GM10266 (cell line): ENCODE data around the gene SEC14L1.

Source experiments
- DNase-seq: peaks from one replicate; pipeline ENCODE4 v3.0.0; 2012; ENCODE audit errors: extremely low spot score
- TF ChIP-seq, protein P1 (sequence below): IDR thresholded peaks from 2 replicates; pipeline ENCODE4 v1.5.1; 2012; ENCODE audit warnings: mild to moderate bottlenecking, low read depth; ENCODE audit not compliant: control insufficient read depth, insufficient read depth; ENCODE audit errors: missing control alignments

The SEC14L1 gene

DNA sequence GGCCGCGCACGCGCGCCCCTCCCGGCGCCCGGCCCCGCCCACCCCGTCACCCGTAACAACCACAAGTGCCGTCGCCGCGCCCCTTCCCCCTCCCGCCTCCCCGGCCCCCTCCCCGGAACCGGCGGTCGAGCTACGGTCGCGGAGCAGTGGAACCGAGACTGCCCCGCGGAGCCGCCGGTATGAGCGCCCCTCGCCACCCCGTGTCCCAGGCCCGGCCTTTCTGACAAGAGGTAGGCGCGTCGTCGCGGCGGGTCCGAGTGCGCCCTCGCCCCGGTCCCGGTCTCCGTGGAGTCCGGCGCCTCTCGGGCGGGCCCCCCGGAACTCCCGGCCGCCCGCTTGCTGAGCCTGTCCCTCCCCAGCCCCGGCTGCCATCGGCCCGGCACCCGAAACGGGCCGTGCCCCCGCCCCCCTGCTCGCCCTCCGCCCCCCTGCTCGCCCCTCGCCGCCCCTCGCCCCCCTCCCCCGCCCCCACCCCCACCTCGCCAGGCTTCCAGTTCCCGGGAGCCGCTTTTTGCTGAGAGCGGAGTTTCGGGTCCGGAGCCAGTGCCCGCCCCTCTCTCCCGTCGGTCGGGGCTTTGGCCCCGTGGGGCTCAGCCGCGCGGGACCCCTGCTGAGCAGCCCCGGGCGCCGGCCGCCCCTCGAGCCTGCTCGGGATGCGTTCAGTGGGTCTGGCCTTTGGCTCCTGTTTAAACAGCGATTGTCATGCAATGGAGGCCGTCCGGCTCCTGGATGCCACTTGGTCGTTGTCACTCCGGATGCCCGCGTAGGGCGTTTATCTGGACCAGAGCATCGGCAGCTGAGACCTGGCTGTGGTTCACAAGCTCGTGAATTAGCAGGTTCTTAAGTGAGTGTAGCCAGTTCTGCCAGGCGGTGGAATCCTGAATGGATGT lies at the start of gene SEC14L1:
Gene SEC14L1, plus strand, starts transcription at position 92 of the 890 bp plus-strand sequence. CDS start 2,628 bp downstream, outside the sequence.
- TF ChIP-seq, protein P1, sequence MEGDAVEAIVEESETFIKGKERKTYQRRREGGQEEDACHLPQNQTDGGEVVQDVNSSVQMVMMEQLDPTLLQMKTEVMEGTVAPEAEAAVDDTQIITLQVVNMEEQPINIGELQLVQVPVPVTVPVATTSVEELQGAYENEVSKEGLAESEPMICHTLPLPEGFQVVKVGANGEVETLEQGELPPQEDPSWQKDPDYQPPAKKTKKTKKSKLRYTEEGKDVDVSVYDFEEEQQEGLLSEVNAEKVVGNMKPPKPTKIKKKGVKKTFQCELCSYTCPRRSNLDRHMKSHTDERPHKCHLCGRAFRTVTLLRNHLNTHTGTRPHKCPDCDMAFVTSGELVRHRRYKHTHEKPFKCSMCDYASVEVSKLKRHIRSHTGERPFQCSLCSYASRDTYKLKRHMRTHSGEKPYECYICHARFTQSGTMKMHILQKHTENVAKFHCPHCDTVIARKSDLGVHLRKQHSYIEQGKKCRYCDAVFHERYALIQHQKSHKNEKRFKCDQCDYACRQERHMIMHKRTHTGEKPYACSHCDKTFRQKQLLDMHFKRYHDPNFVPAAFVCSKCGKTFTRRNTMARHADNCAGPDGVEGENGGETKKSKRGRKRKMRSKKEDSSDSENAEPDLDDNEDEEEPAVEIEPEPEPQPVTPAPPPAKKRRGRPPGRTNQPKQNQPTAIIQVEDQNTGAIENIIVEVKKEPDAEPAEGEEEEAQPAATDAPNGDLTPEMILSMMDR: no peak
- DNase-seq: peak; percentile 26

DNA sequence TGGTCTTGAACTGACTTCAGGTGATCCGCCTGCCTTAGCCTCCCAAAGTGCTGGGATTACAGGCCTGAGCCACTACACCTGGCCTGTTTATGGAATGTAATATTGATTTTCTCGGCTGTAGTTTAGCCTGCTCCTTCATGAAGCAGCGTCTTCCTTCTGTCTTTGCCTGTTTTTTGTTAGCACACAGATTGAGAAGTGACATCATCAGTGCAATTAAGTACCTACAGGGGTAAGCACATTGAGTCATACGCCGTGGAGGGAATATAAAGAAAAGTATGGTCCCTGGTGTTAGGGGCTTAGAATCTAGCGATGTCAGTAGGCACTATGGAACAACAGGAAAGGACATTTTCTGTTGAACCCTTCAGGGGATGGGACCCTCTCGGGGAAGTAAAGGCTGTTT lies 48.7 kb upstream of the SEC14L1 start:
- DNase-seq: no peak
- TF ChIP-seq, protein P1: no peak

- DNase-seq: no peak
- TF ChIP-seq, protein P1: no peak
Observed at GRCh38 chr17:77095461-77095860, 45.3 kb upstream of the SEC14L1 start.

- no peak for DNase-seq
Observed at GRCh38 chr17:77096570-77097214, 44.1 kb upstream of the SEC14L1 start.

GRCh38 chr17:77097631-77098180 lies 43.1 kb upstream of the SEC14L1 start:
- no peak for DNase-seq
- TF ChIP-seq, protein P1: no peak

More at GRCh38 chr17:77096570-77097214, 44.1 kb upstream of the SEC14L1 start:
- TF ChIP-seq, protein P1: peak; percentile 57

GRCh38 chr17:77098884-77099545 lies 41.8 kb upstream of the SEC14L1 start:
- no peak for DNase-seq
- TF ChIP-seq, protein P1: no peak
